Fibroblast of upper back skin (primary cell): ENCODE data around the gene PXDN.
A peak's percentile ranks its signal among the peaks of the same experiment; 100 is the strongest.
"Not testable (repeated sequence)": the region's sequence is repeated elsewhere in the genome, so short reads cannot be mapped to it uniquely, and the experiment has no call there.

Experiments
- DNase-seq: peaks from one replicate; pipeline ENCODE4 v3.0.0-alpha.2; 2013

Gene PXDN

GRCh38 chr2:1740716-1741589 lies 3.4 kb downstream of the PXDN start:
- peak; percentile 50 for DNase-seq

- DNase-seq: no peak
These were observed 4.2 kb downstream of the PXDN start for GRCh38 chr2:1739961-1740715.

DNA sequence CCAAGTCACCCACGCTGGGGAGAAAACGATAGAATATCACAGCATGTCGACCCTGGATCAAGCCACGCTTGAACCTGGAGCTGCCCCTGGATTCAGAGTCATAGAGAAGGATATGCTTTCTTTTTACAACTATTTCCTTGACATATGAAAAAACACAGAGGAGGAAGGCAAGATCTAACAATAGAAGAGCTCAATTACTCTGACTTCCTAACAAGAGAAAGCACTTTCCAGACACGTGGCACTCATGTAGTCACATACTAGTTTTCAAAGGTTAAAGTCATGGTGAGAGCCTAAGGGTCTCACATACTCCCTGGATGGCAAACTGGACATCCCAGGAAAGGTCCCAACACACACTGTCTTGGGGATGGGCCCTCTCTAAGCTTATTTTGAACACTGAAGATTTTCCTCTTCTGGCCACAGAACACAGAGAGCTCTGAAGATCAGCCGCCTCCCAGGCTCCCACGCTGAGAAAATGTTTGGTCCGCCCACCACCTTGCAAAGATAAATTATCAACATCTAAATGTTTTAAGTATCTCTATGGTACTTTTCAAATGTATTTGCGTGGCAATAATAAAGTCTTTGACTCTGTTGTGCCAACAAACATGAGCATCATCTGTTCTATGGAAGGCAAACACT lies 4.9 kb downstream of the PXDN start:
- DNase-seq: no peak

DNA sequence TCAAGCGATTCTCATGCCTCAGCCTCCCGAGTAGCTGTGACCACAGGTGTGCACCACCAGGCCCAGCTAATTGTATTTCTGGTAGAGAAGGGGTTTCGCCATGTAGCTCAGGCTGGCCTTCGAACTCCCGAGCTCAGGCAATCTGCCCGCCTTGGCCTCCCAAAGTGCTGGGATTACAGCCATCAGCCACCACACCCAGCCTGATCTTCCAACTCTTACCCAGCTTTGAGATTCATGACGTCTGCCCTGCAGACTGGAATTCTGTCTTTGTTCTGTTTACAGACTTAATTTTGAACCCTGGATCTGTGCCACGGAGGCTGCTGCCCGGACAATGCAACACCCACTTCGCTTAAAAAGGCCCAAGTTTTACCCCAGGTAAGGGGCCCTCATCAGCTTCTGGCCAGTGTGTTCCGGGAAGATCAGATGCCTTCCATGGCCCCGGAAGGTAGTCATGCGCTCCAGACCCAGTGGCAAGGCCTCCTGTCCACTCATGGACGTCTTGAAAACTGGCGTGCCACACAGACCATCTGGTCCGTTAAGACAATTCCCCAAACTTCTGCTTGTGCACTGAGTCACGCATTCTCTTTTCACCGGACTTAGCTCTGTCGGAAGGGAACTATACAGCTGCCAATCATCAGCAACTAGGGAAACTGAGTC lies 5.5 kb downstream of the PXDN start:
- DNase-seq: no peak

DNA sequence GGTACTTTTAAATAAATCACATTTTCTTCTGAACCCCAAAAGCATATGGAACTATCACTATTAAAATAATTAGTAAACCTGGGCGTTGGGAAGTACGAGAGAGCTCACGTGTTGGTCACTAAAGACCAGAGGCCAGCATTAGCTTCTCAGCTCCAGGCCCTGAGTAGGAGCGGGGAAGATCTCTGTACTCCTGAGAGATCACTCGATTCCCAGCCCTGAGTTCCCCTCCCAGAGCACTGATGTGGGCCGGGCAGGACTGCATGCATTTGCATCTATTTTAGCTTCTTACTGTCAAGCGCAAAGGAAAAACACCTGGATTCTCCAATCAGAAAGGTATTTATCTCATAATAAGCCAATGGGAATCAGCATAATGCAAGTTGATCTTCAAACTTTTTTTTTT lies 6.2 kb downstream of the PXDN start:
- no peak for DNase-seq

- DNase-seq: peak; percentile 92
These were observed 7.3 kb downstream of the PXDN start for GRCh38 chr2:1736997-1737480.

GRCh38 chr2:1736045-1736444 lies 8.3 kb downstream of the PXDN start:
- DNase-seq: peak; percentile 89

DNA sequence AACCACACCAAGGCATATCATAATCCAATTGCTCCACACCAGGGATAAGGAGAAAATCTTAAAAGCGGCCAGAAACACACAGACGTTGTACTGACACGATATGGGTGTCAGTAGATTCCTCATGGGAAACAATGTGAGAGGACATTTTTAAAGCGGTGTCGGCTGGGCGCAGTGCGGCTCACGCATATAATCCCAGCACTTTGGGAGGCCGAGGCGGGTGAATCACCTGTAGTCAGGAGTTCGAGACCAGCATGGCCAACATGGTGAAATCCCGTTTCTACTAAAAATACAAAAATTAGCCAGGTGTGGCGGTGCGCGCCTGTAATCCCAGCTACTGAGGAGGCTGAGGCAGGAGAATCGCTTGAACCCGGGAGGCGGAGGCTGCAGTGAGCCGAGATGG lies 11.0 kb downstream of the PXDN start:
- not testable (repeated sequence) for DNase-seq

DNA sequence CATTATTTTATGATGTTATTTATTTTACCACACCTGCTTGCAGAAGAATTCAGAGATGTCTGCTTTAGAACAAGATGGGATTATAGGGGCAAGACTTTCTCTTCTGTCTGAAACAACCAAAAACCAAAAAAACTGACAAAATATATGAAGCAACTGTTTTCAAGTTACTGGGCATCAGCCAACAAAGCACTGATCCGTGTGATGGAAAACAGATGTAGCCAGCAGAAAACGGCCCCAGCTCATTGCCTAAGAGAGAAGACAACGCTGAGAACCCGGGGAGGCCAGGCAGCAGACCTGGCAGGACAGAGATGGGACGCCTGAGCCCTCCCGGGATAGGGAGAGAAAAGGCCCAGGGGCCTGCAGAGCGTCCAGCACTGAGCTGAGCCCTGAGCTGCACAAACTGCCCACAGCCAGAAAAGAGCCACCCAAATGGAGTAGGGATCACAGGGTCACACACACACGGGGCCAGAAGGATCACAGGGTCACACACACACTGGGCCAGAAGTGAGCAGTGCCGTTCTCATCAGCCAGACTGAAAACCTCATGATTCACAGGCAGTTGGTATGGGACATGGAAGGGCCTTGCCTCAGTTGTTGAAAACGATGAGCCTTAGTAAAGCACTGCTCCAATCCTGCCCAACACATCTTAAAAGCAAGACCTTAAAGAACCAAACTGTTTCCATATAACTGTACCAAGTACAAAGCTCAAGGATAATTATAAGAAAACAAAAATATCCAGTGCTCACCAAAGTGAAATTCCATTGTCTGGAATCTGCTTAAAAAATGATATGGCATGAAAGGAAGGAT lies 12.1 kb downstream of the PXDN start:
- DNase-seq: peak; percentile 98

GRCh38 chr2:1731447-1731962 lies 12.8 kb downstream of the PXDN start:
- no peak for DNase-seq

GRCh38 chr2:1730015-1730927 lies 14.0 kb downstream of the PXDN start:
- peak; percentile 90 for DNase-seq

DNA sequence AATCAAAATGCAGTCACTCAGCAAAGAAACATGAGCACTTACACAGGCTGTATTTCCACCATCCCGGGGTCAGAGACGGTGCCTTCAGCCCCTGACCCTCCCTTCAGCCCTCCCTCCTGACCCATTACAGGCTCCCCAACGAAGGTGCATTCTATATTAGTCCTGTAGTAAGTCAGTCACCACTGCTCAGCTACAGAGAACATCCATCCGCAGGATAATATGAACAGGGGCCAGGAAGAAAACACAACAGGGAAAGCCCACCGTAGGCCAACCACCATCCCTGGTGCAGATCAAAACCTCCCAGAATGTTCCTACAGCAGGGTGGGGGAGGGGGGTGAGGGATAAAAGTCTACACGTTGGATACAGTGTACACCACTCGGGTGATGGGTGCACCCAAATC lies 15.1 kb downstream of the PXDN start:
- no peak for DNase-seq

GRCh38 chr2:1728821-1729220 lies 15.5 kb downstream of the PXDN start:
- DNase-seq: no peak

- no peak for DNase-seq
These were observed 16.4 kb downstream of the PXDN start for GRCh38 chr2:1727796-1728474.

- no peak for DNase-seq
These were observed 17.1 kb downstream of the PXDN start for GRCh38 chr2:1727101-1727771.

DNA sequence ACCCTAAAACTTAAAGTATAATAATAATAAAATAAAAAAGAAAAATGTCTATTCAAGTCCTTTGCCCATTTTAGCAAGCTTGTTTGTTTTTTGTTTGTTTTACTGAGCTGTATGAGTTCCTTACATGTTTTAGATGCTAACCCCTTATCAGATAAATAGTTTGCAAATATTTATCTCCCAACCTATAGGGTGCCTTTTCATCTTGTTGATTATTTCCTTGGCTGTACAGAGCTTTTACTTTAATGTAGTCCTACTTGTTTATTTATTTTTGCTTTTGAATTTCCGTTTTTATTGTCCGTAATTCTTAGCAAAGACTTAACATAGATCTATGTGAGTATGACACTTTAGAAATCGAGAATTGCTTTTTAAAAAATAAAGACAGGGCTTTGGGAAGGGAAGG lies 17.8 kb downstream of the PXDN start:
- DNase-seq: no peak

DNA sequence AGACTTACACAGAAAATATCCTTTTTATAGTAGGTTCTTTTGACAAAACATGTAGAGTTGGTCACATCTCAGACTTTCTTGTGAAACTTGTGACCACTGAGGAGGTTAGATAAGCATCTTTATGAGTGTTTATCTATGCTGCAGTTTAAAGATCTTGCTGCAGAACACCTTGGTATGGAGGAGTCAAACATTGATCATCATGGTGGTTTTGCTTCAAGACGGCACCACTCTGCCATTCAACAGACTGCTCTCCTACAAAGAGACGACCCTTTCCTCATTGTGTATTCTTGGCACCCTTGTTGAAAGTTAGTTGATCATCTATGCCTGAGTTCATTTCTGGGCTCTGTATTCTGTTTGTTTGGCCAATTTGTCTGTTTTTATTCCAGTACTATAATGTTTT lies 20.0 kb downstream of the PXDN start:
- not testable (repeated sequence) for DNase-seq

- no peak for DNase-seq
These were observed 20.8 kb downstream of the PXDN start for GRCh38 chr2:1723397-1724042.

GRCh38 chr2:1722692-1723091 lies 21.6 kb downstream of the PXDN start:
- DNase-seq: no peak
